ENCODE results near the gene ARHGAP4.

Gene ARHGAP4

DNA sequence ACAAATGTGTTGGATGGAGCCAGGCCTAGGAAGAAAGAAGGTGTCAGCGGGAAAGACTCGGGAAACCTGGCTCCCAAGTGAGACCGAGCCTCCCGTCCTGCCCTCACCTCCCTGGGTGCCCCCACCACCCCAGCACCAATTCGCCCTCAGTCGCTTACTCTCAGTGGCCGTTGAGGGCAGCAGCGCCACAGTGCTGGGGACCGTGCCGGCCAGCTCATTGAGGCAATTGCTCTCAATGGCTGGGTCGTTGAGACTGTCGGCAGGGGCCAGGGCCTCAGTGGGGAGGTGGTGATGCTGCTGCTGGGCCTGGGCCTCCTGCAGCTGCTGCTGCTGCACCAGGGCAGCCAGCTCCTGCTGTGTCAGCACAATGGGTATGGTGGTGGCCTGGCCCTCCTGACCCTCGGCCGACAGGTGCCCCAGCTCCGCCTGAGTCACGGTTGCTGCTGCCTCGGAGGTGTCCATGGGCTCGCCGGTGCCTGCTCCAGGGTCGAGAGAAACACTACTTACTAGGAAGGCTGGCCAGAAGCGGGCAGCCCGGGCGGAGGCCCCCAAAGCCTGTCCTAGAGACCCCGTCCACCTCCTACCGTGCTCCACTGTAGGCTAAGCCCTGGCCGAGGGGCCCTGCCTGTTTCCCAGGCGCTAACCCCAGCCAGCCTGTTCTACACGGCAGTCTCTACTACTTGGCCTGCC, 25.8 kb upstream of the ARHGAP4 start:
- Histone ChIP-seq H3K27me3 (replicated peaks; ENCODE audit: control insufficient read depth, insufficient read depth, low read length) (no peaks in the 10 kb centered on the region), H3K4me3 (ENCODE audit: low read length) (no peak overlapping the region), H3K9me3 (ENCODE audit: control insufficient read depth, low read length) (no peaks in the 10 kb centered on the region), H3K36me3 (ENCODE audit: control insufficient read depth, insufficient read depth, low read length, severe bottlenecking) (peaks cover 87% of the 10 kb centered on the region), H3K9ac (ENCODE audit: low read length) (no peak overlapping the region), H3K4me1 (ENCODE audit: control insufficient read depth, insufficient read depth, low read length) (no peaks in the 10 kb centered on the region)
- no peak for DNase-seq (ENCODE audit: low read depth)

DNA sequence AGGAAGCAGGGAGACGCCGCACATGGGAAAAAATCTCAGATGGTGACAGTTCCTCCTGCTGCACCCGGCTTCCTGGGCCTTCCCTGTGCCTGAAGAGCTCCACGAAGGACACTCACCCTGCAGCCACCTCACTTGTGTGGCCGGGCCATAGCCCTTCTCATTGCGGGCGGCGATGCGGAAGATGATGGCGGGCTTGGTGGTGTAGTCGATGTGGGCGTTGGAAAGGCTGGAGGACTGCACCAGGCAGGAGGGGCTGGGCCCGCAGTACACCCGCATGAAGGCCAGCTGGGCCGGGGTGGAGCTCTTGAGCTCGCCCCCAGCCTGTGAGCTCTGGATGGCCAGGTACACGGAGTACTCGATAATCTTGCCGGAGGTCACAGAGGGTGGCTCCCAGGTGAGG, 24.1 kb upstream of the ARHGAP4 start:
- no peaks in the 10 kb centered on the region for H3K4me1 ChIP-seq (ENCODE audit: control insufficient read depth, insufficient read depth, low read length)
- no peaks in the 10 kb centered on the region for H3K9me3 ChIP-seq (ENCODE audit: control insufficient read depth, low read length)
- DNase-seq (ENCODE audit: low read depth), result no peak
- no peak overlapping the region for H3K4me3 ChIP-seq (ENCODE audit: low read length)
- no peaks in the 10 kb centered on the region for H3K27me3 ChIP-seq (replicated peaks; ENCODE audit: control insufficient read depth, insufficient read depth, low read length)
- no peak overlapping the region for H3K9ac ChIP-seq (ENCODE audit: low read length)
- H3K36me3 ChIP-seq (ENCODE audit: control insufficient read depth, insufficient read depth, low read length, severe bottlenecking), result peaks cover 70% of the 10 kb centered on the region

DNA sequence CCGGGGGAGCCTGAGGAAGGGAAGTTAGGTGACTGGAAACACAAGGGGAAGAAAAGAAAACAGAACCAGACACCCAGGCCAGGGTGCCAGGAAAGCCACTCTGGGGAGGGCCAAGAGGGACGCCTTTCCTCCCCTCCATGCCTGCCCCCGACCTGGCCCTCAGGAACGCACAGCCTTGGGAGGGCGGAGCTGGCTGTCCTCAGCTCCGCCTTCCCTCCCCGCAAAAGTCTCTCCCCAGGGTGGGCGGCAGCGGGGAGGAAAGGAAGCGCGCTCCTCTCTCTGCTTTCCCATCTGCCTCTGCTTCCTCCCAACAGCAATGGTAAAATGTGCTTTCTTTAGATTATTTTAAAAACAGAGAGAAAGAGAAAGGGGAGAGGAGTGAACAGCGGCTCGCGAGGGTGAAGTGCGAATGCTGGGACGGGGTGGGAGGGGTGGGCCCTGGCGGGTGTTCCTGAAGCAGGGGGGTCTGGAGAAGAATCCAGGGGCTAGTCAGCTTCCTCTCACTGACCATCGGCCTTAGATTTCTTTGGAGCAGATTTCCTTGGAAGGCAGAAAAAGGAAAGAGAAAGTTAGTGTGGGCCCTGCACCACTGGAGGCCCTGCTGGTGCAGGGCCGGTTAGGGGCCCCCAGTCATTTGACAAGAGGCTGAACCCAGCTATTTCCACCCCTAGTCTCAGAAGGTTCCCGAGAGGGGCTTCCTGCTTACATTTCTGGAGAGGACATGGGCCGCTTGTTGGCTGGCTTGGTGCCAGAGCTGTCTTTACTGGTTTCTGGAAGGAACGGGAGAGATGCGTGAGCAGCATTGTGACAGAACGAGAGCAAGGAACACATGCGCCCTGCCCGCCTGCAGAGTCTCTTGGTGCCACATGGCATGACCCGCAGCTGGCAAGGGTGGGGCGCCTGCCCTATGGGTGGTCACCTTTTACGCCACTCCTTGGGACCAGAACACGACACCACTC, 23.1 kb upstream of the ARHGAP4 start:
- H3K9ac ChIP-seq (ENCODE audit: low read length), result no peak overlapping the region
- no peaks in the 10 kb centered on the region for H3K4me1 ChIP-seq (ENCODE audit: control insufficient read depth, insufficient read depth, low read length)

DNA sequence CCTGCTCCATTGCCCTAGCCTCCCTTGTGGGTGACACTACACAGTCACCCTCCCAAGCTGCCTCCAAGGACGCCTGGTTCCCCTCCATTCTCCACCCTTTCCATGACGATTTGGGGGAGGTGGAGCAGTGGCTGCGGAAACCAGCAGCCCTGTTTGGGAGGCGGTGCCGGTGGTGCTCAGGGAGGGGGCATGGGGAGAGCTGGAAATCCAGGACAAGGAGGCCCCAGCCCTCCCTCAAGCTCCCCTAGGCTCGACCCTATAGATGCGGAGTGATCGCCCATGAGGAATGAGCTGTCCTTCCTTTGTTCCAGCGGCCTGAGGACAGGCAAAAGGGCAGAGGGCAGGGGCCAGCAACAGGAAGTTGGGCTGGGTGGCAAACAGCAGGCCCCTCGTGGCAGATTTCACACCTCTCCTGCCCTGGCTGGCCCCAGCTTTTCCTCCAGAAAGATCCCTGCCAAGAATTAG, 22.0 kb upstream of the ARHGAP4 start:
- peaks cover 53% of the 10 kb centered on the region for H3K36me3 ChIP-seq (ENCODE audit: control insufficient read depth, insufficient read depth, low read length, severe bottlenecking)
- no peak overlapping the region for H3K4me3 ChIP-seq (ENCODE audit: low read length)
- H3K4me1 ChIP-seq (ENCODE audit: control insufficient read depth, insufficient read depth, low read length), result no peaks in the 10 kb centered on the region
- H3K9ac ChIP-seq (ENCODE audit: low read length), result no peak overlapping the region
- DNase-seq (ENCODE audit: low read depth), result no peak
- peaks cover 8% of the 10 kb centered on the region for H3K27me3 ChIP-seq (replicated peaks; ENCODE audit: control insufficient read depth, insufficient read depth, low read length)
- H3K9me3 ChIP-seq (ENCODE audit: control insufficient read depth, low read length), result no peaks in the 10 kb centered on the region

More for the DNA sequence above, 23.1 kb upstream of the ARHGAP4 start:
- Histone ChIP-seq H3K36me3 (ENCODE audit: control insufficient read depth, insufficient read depth, low read length, severe bottlenecking) (peaks cover 60% of the 10 kb centered on the region), H3K9me3 (ENCODE audit: control insufficient read depth, low read length) (no peaks in the 10 kb centered on the region), H3K27me3 (replicated peaks; ENCODE audit: control insufficient read depth, insufficient read depth, low read length) (peaks cover 2% of the 10 kb centered on the region), H3K4me3 (ENCODE audit: low read length) (no peak overlapping the region)
- DNase-seq (ENCODE audit: low read depth), result no peak

- H3K36me3 ChIP-seq (ENCODE audit: control insufficient read depth, insufficient read depth, low read length, severe bottlenecking), result peaks cover 44% of the 10 kb centered on the region
- H3K9ac ChIP-seq (ENCODE audit: low read length), result no peak overlapping the region
- H3K9me3 ChIP-seq (ENCODE audit: control insufficient read depth, low read length), result no peaks in the 10 kb centered on the region
- H3K27me3 ChIP-seq (replicated peaks; ENCODE audit: control insufficient read depth, insufficient read depth, low read length), result peaks cover 8% of the 10 kb centered on the region
- H3K4me1 ChIP-seq (ENCODE audit: control insufficient read depth, insufficient read depth, low read length), result no peaks in the 10 kb centered on the region
- no peak overlapping the region for H3K4me3 ChIP-seq (ENCODE audit: low read length)
- DNase-seq (ENCODE audit: low read depth), result peak; percentile 83
Measured at GRCh38 chrX:153947009-153947769, 21.1 kb upstream of the ARHGAP4 start.

GRCh38 chrX:153945956-153946943, 20.2 kb upstream of the ARHGAP4 start:
- Histone ChIP-seq H3K9me3 (ENCODE audit: control insufficient read depth, low read length) (no peaks in the 10 kb centered on the region), H3K4me3 (ENCODE audit: low read length) (no peak overlapping the region), H3K27me3 (replicated peaks; ENCODE audit: control insufficient read depth, insufficient read depth, low read length) (peaks cover 8% of the 10 kb centered on the region), H3K9ac (ENCODE audit: low read length) (no peak overlapping the region), H3K4me1 (ENCODE audit: control insufficient read depth, insufficient read depth, low read length) (no peaks in the 10 kb centered on the region), H3K36me3 (ENCODE audit: control insufficient read depth, insufficient read depth, low read length, severe bottlenecking) (peaks cover 35% of the 10 kb centered on the region)
- DNase-seq (ENCODE audit: low read depth), result no peak

- Histone ChIP-seq H3K4me1 (ENCODE audit: control insufficient read depth, insufficient read depth, low read length) (no peaks in the 10 kb centered on the region), H3K36me3 (ENCODE audit: control insufficient read depth, insufficient read depth, low read length, severe bottlenecking) (peaks cover 20% of the 10 kb centered on the region), H3K9ac (ENCODE audit: low read length) (no peak overlapping the region), H3K27me3 (replicated peaks; ENCODE audit: control insufficient read depth, insufficient read depth, low read length) (peaks cover 10% of the 10 kb centered on the region), H3K4me3 (ENCODE audit: low read length) (no peak overlapping the region), H3K9me3 (ENCODE audit: control insufficient read depth, low read length) (no peaks in the 10 kb centered on the region)
- DNase-seq (ENCODE audit: low read depth), result no peak
Measured at GRCh38 chrX:153944800-153945150, 18.7 kb upstream of the ARHGAP4 start.

GRCh38 chrX:153944140-153944799, 18.2 kb upstream of the ARHGAP4 start, which contains the start of gene RENBP:
Gene RENBP, minus strand, starts transcription at chrX:153944643. Its CDS starts 33 bp downstream, at chrX:153944610.
- peaks cover 14% of the 10 kb centered on the region for H3K27me3 ChIP-seq (replicated peaks; ENCODE audit: control insufficient read depth, insufficient read depth, low read length)
- H3K9ac ChIP-seq (ENCODE audit: low read length), result no peak within 1 kb of the TSS
- H3K36me3 ChIP-seq (ENCODE audit: control insufficient read depth, insufficient read depth, low read length, severe bottlenecking), result peaks cover 15% of the 10 kb centered on the region
- peak within 1 kb of the TSS; percentile 27 for H3K4me3 ChIP-seq (ENCODE audit: low read length)
- H3K9me3 ChIP-seq (ENCODE audit: control insufficient read depth, low read length), result no peaks in the 10 kb centered on the region
- no peak for DNase-seq (ENCODE audit: low read depth)
- H3K4me1 ChIP-seq (ENCODE audit: control insufficient read depth, insufficient read depth, low read length), result no peaks in the 10 kb centered on the region

GRCh38 chrX:153941336-153942252, 15.5 kb upstream of the ARHGAP4 start:
- DNase-seq (ENCODE audit: low read depth), result no peak
- Histone ChIP-seq H3K4me1 (ENCODE audit: control insufficient read depth, insufficient read depth, low read length) (no peaks in the 10 kb centered on the region), H3K4me3 (ENCODE audit: low read length) (no peak overlapping the region), H3K27me3 (replicated peaks; ENCODE audit: control insufficient read depth, insufficient read depth, low read length) (peaks cover 14% of the 10 kb centered on the region), H3K9ac (ENCODE audit: low read length) (no peak overlapping the region), H3K36me3 (ENCODE audit: control insufficient read depth, insufficient read depth, low read length, severe bottlenecking) (no peaks in the 10 kb centered on the region), H3K9me3 (ENCODE audit: control insufficient read depth, low read length) (no peaks in the 10 kb centered on the region)
